ENCODE measurements around the gene CCDC40. TPM values are rescaled to one million over a fixed set of nuclear protein-coding genes. Genes with fewer than 3 reads are reported as not detected.

CCDC40 gene
- total RNA-seq, 3 donors from 2014 or later = 0.25 to 0.98 (median 0.29) TPM

GRCh38 chr17:80025796-80026195, 10.6 kb upstream of the CCDC40 start:
- no peaks in the 10 kb centered on the region for H3K4me1 Mint-ChIP-seq (ENCODE audit: low read depth)
- H3K4me3 Mint-ChIP-seq = no peak overlapping the region

GRCh38 chr17:80026359-80027042, 9.9 kb upstream of the CCDC40 start:
- H3K4me1 Mint-ChIP-seq (ENCODE audit: low read depth) = peaks cover under 1% of the 10 kb centered on the region
- ATAC-seq (no peak), DNase-seq (no peak)
- no peaks in the 10 kb centered on the region for H3K36me3 Mint-ChIP-seq (ENCODE audit: insufficient read depth)
- H3K9me3 Mint-ChIP-seq = no peaks in the 10 kb centered on the region
- no peak overlapping the region for H3K4me3 Mint-ChIP-seq
- peaks cover 2% of the 10 kb centered on the region for H3K27me3 Mint-ChIP-seq (ENCODE audit: low read depth)

More at GRCh38 chr17:80025796-80026195, 10.6 kb upstream of the CCDC40 start:
- ATAC-seq = no peak
- DNase-seq = no peak
- H3K27me3 Mint-ChIP-seq (ENCODE audit: low read depth) = peaks cover 2% of the 10 kb centered on the region
- no peaks in the 10 kb centered on the region for H3K9me3 Mint-ChIP-seq
- H3K36me3 Mint-ChIP-seq (ENCODE audit: insufficient read depth) = no peaks in the 10 kb centered on the region

- peaks cover 2% of the 10 kb centered on the region for H3K27me3 Mint-ChIP-seq (ENCODE audit: low read depth)
- peaks cover 1% of the 10 kb centered on the region for H3K4me1 Mint-ChIP-seq (ENCODE audit: low read depth)
- H3K36me3 Mint-ChIP-seq (ENCODE audit: insufficient read depth) = no peaks in the 10 kb centered on the region
- H3K9me3 Mint-ChIP-seq = no peaks in the 10 kb centered on the region
- DNase-seq (no peak), ATAC-seq (no peak)
- H3K4me3 Mint-ChIP-seq = no peak overlapping the region
These were observed 9.4 kb upstream of the CCDC40 start for GRCh38 chr17:80027043-80027435.

DNA sequence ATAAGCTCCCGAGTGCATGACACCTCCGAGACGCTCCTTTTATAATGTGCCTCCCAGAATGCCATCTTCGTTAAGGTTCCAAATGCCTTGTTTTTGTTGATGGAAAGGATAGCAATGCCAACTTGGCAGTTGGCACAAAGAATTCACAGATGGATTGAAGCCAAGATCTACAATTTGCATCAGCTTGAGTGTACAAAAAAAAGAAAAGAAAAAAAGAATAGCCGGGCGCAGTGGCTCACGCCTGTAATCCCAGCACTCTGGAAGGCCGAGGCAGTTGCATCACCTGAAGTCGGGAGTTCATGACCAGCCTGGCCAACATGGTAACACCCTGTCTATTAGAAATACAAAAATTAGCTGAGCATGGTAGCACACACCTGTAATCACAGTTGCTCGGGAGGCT, 8.4 kb upstream of the CCDC40 start:
- Mint-ChIP-seq H3K4me3 (no peak overlapping the region), H3K36me3 (ENCODE audit: insufficient read depth) (no peaks in the 10 kb centered on the region), H3K27me3 (ENCODE audit: low read depth) (peaks cover 2% of the 10 kb centered on the region), H3K4me1 (ENCODE audit: low read depth) (peaks cover 1% of the 10 kb centered on the region), H3K9me3 (no peaks in the 10 kb centered on the region)
- ATAC-seq = no peak
- no peak for DNase-seq

- DNase-seq (no peak), ATAC-seq (no peak)
- Mint-ChIP-seq H3K27me3 (ENCODE audit: low read depth) (peaks cover 3% of the 10 kb centered on the region), H3K36me3 (ENCODE audit: insufficient read depth) (no peaks in the 10 kb centered on the region), H3K4me1 (ENCODE audit: low read depth) (peaks cover 1% of the 10 kb centered on the region), H3K4me3 (no peak overlapping the region), H3K9me3 (no peaks in the 10 kb centered on the region)
These were observed 7.0 kb upstream of the CCDC40 start for GRCh38 chr17:80029258-80029974.

- Mint-ChIP-seq H3K4me3 (no peak overlapping the region), H3K27me3 (ENCODE audit: low read depth) (peaks cover 7% of the 10 kb centered on the region), H3K36me3 (ENCODE audit: insufficient read depth) (no peaks in the 10 kb centered on the region), H3K9me3 (no peaks in the 10 kb centered on the region), H3K4me1 (ENCODE audit: low read depth) (peaks cover 9% of the 10 kb centered on the region)
- DNase-seq (no peak), ATAC-seq (no peak)
These were observed 5.6 kb upstream of the CCDC40 start for GRCh38 chr17:80030730-80031410.

- H3K27me3 Mint-ChIP-seq (ENCODE audit: low read depth) = peaks cover 7% of the 10 kb centered on the region
- ATAC-seq (no peak), DNase-seq (no peak)
- H3K9me3 Mint-ChIP-seq = no peaks in the 10 kb centered on the region
- no peaks in the 10 kb centered on the region for H3K36me3 Mint-ChIP-seq (ENCODE audit: insufficient read depth)
- H3K4me1 Mint-ChIP-seq (ENCODE audit: low read depth) = peaks cover 9% of the 10 kb centered on the region
- no peak overlapping the region for H3K4me3 Mint-ChIP-seq
These were observed 4.6 kb upstream of the CCDC40 start for GRCh38 chr17:80031691-80032430.

GRCh38 chr17:80032614-80033171, 3.7 kb upstream of the CCDC40 start:
- H3K4me3 Mint-ChIP-seq = no peak overlapping the region
- ATAC-seq = no peak
- no peak for DNase-seq
- H3K27me3 Mint-ChIP-seq (ENCODE audit: low read depth) = peaks cover 9% of the 10 kb centered on the region
- peaks cover 11% of the 10 kb centered on the region for H3K4me1 Mint-ChIP-seq (ENCODE audit: low read depth)
- H3K9me3 Mint-ChIP-seq = no peaks in the 10 kb centered on the region
- H3K36me3 Mint-ChIP-seq (ENCODE audit: insufficient read depth) = no peaks in the 10 kb centered on the region

DNA sequence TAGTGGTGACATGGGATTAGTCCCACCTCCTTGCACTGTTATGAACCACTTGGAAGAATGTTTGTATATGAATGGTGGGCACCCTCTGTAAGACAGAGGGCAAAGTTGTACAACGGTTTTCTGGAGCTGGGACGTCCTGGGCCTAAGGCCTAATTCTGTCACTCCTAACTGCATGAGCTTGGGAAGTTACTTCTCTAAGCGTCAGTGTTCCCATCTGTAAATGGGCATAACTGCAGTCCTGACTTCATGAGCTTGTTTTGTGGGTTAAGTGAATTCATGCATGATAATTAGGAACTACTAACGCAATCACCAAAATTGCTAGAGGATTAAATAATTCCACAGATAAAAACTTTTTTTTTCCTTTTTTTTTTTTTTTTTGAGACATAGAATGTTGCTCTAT, 2.6 kb upstream of the CCDC40 start:
- DNase-seq (no peak), ATAC-seq (no peak)
- Mint-ChIP-seq H3K27me3 (ENCODE audit: low read depth) (peaks cover 9% of the 10 kb centered on the region), H3K4me1 (ENCODE audit: low read depth) (peaks cover 11% of the 10 kb centered on the region), H3K36me3 (ENCODE audit: insufficient read depth) (no peaks in the 10 kb centered on the region), H3K4me3 (peak overlapping the region; percentile 21), H3K9me3 (no peaks in the 10 kb centered on the region)

- Mint-ChIP-seq H3K9me3 (no peaks in the 10 kb centered on the region), H3K36me3 (ENCODE audit: insufficient read depth) (no peaks in the 10 kb centered on the region), H3K27me3 (ENCODE audit: low read depth) (peaks cover 9% of the 10 kb centered on the region), H3K4me3 (peak overlapping the region; percentile 87), H3K4me1 (ENCODE audit: low read depth) (peaks cover 11% of the 10 kb centered on the region)
- peak; percentile 26 for DNase-seq
- peak; percentile 27 to 30 for ATAC-seq
These were observed 1.4 kb upstream of the CCDC40 start for GRCh38 chr17:80034791-80035686.

DNA sequence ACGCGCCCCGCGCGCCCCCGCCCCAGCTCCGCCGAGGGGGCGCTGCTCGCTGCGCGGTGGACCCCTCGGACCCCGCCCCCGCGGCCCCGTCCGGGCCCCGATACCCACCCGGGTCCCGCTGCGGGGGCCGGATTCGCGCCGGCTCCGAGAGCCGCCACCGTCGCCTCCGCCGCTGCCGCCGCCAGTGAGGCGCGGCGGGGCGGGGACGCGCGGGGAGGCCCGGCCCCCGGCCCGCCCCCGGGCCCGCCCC, 830 bp upstream of the CCDC40 start, which contains the start of gene TBC1D16:
TBC1D16 (minus strand) TSS at position 186 of the 250 bp plus-strand sequence. CDS start 22,325 bp downstream, outside the sequence.
- H3K36me3 Mint-ChIP-seq (ENCODE audit: insufficient read depth) = no peaks in the 10 kb centered on the region
- ATAC-seq (no peak), DNase-seq (no peak)
- H3K4me3 Mint-ChIP-seq = peak within 1 kb of the TSS; percentile 87
- peaks cover 11% of the 10 kb centered on the region for H3K4me1 Mint-ChIP-seq (ENCODE audit: low read depth)
- no peaks in the 10 kb centered on the region for H3K9me3 Mint-ChIP-seq
- peaks cover 9% of the 10 kb centered on the region for H3K27me3 Mint-ChIP-seq (ENCODE audit: low read depth)

GRCh38 chr17:80036715-80037477, 454 bp downstream of the CCDC40 start:
- DNase-seq = no peak
- Mint-ChIP-seq H3K27me3 (ENCODE audit: low read depth) (peaks cover 9% of the 10 kb centered on the region), H3K4me3 (peak overlapping the region; percentile 85), H3K36me3 (ENCODE audit: insufficient read depth) (no peaks in the 10 kb centered on the region), H3K9me3 (no peaks in the 10 kb centered on the region), H3K4me1 (ENCODE audit: low read depth) (peaks cover 10% of the 10 kb centered on the region)
- peak; percentile 15 to 23 for ATAC-seq

DNA sequence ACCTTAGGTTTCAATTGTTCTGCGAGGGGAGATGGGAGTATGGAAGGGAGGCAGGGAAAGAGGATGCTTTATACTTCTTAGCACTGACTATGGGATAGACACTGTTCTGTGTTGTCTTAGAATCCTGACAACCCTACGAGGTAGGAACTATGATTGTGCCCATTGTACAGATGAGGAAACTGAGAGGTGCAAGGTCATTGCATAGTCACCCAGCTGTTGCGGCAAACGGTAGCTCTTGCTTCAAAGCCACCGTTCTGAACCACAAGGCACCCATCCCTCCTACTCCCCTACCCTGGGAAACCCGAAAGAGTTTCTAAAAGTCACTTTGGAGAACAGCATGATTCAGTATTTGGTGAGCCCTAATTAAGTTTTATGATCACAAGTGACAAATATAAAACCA, 7.5 kb downstream of the CCDC40 start:
- DNase-seq = no peak
- Mint-ChIP-seq H3K27me3 (ENCODE audit: low read depth) (no peaks in the 10 kb centered on the region), H3K36me3 (ENCODE audit: insufficient read depth) (no peaks in the 10 kb centered on the region), H3K9me3 (no peaks in the 10 kb centered on the region), H3K4me3 (no peak overlapping the region), H3K4me1 (ENCODE audit: low read depth) (no peaks in the 10 kb centered on the region)
- ATAC-seq = no peak

All from activated T-cell treated with anti-CD3 and anti-CD28 coated beads, Interleukin-2, amount 50 U/mL, for 4 hours (primary cell).